Osteoblast (primary cell): ENCODE results near the gene MARK3. TPM values are rescaled to one million over a fixed set of nuclear protein-coding genes. Genes with fewer than 3 reads are reported as not detected.

ENCODE experiments used
- DNase-seq: peaks from one replicate; pipeline ENCODE4 v3.0.0; 2011; ENCODE audit warnings: low spot score, mixed read lengths; ENCODE audit not compliant: insufficient read length; ENCODE audit errors: missing footprints
- H2AFZ ChIP-seq: 2 replicates; pipeline ENCODE4 v1.6.0; 2011; ENCODE audit warnings: mild to moderate bottlenecking, low read length
- H3K27ac ChIP-seq: 2 replicates; pipeline ENCODE4 v1.5.1; 2011; ENCODE audit warnings: mild to moderate bottlenecking, low read depth, low read length, moderate library complexity
- H3K27me3 ChIP-seq: 2 replicates; pipeline ENCODE4 v1.6.0; 2012; ENCODE audit warnings: mild to moderate bottlenecking, control low read depth, inconsistent platforms, low read length, moderate library complexity; ENCODE audit not compliant: insufficient read depth
- H3K36me3 ChIP-seq: 2 replicates; pipeline ENCODE4 v1.5.1; 2011; ENCODE audit warnings: mild to moderate bottlenecking, low read length, control low read depth, moderate library complexity; ENCODE audit not compliant: insufficient read depth
- H3K4me1 ChIP-seq: 2 replicates; pipeline ENCODE4 v1.5.1; 2011; ENCODE audit warnings: mild to moderate bottlenecking, low read length, control low read depth, moderate library complexity; ENCODE audit not compliant: insufficient read depth
- H3K4me2 ChIP-seq: 2 replicates; pipeline ENCODE4 v1.6.0; 2011; ENCODE audit warnings: mild to moderate bottlenecking, low read length; ENCODE audit not compliant: insufficient read depth
- H3K4me3 ChIP-seq: fragments of 200-600 bp; sonication (generic); 3 replicates; pipeline ENCODE4 v1.5.1; 2012; ENCODE audit warnings: mild to moderate bottlenecking, low read length, inconsistent platforms; ENCODE audit not compliant: insufficient read depth
- H3K79me2 ChIP-seq: 2 replicates; pipeline ENCODE4 v1.6.0; 2012; ENCODE audit warnings: mild to moderate bottlenecking, low read length, control low read depth, inconsistent platforms; ENCODE audit not compliant: insufficient read depth
- H3K9me3 ChIP-seq: 2 replicates; pipeline ENCODE4 v1.5.1; 2011; ENCODE audit warnings: low read depth, low read length, control low read depth
- H4K20me1 ChIP-seq: 2 replicates; pipeline ENCODE4 v1.6.0; 2012; ENCODE audit warnings: mild to moderate bottlenecking, low read length, control low read depth; ENCODE audit not compliant: insufficient read depth
- CTCF ChIP-seq: IDR thresholded peaks from 2 replicates; pipeline ENCODE4 v1.5.1; 2011; ENCODE audit warnings: mild to moderate bottlenecking, low read depth, low read length, moderate library complexity; ENCODE audit errors: extremely low read depth
- total RNA-seq: library from RNA; depleted of rRNA; stranded (reverse); fragments of >200 nt; gene quantifications from 2 replicates; pipeline ENCODE4 v1.2.3, GENCODE V29; 2012

Gene MARK3
- total RNA-seq, 1 donor: 101 TPM

DNA sequence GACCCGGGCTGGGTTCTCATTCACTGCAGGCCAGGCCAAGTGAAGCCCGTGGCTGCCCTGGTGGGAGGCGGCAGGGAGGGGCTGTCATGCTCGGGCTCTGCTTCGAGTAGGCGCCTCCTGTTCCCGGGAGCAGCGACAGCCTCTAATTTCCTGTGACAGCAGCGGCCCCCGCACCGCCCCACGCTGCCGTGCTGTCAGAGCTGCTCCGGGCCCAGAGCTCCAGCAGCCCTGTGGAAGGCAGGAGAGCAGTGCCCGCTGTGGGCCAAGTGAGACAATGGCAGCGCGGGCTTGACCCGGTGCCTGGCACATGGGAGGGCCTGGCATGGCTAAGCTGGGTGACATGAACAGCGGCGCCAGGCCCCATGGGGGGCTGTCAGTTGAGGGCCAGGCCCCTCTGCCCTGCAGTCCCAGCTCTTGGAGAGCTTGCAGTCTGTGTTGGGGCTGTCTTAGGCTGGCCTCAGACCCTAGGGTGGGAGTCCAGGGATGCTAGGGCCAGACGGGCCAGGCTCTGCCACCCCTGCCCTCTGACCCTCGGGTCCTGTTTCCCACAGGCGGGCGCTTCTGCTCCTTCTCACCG is 148.9 kb downstream of the MARK3 start:
- peaks cover 8% of the 10 kb centered on the region for H3K36me3 ChIP-seq
- H3K4me1 ChIP-seq: peaks cover 16% of the 10 kb centered on the region
- peaks cover 36% of the 10 kb centered on the region for H3K79me2 ChIP-seq

DNA sequence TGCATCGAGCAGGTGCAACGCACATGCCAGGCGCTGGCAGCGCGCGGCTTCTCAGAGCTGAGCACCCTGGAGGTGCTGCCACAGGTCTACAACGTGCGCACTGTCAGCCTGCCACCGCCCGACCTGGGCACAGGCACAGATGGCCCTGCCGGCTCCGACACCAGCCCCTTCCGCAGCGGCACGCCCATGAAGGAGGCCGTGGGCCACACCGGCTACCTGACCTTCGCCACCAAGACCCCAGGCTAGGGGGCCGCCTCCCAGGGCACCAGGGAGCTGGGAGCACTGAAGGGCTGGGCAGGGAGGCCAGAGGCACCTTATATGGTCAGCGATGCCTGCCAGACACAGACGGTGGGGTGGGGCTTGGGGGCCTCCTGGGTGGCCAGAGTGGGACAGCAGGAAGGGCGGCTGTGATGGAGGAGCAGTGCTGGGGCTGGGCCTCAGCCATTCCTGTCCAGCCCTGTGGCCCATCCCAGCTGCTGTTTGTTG is 149.4 kb downstream of the MARK3 start:
- H3K4me2 ChIP-seq: no peak overlapping the region
- no peak overlapping the region for H3K27ac ChIP-seq
- peak; percentile 74 for DNase-seq

More for the DNA sequence above, 148.9 kb downstream of the MARK3 start:
- DNase-seq: peak; percentile 56
- Histone ChIP-seq H4K20me1 (peaks cover 23% of the 10 kb centered on the region), H3K9me3 (no peaks in the 10 kb centered on the region), H2AFZ (no peak overlapping the region), H3K4me3 (no peak overlapping the region), H3K4me2 (no peak overlapping the region), H3K27me3 (no peaks in the 10 kb centered on the region), H3K27ac (no peak overlapping the region)
- TF ChIP-seq CTCF: no peak

GRCh38 chr14:103535081-103535890 is 150.1 kb downstream of the MARK3 start:
- DNase-seq: peak; percentile 69
- Histone ChIP-seq H3K4me3 (no peak overlapping the region), H3K36me3 (peaks cover 6% of the 10 kb centered on the region), H2AFZ (no peak overlapping the region), H3K4me2 (no peak overlapping the region), H3K27ac (no peak overlapping the region), H4K20me1 (peaks cover 14% of the 10 kb centered on the region), H3K79me2 (peaks cover 24% of the 10 kb centered on the region), H3K4me1 (peaks cover 13% of the 10 kb centered on the region), H3K27me3 (no peaks in the 10 kb centered on the region), H3K9me3 (no peaks in the 10 kb centered on the region)
- TF ChIP-seq CTCF: no peak

More for the DNA sequence above, 149.4 kb downstream of the MARK3 start:
- H3K4me1 ChIP-seq: peaks cover 14% of the 10 kb centered on the region
- peaks cover 8% of the 10 kb centered on the region for H3K36me3 ChIP-seq
- H4K20me1 ChIP-seq: peaks cover 18% of the 10 kb centered on the region
- no peak for TF ChIP-seq CTCF
- no peak overlapping the region for H2AFZ ChIP-seq
- H3K79me2 ChIP-seq: peaks cover 31% of the 10 kb centered on the region
- H3K9me3 ChIP-seq: no peaks in the 10 kb centered on the region
- H3K4me3 ChIP-seq: no peak overlapping the region
- no peaks in the 10 kb centered on the region for H3K27me3 ChIP-seq

- TF ChIP-seq CTCF: no peak
- Histone ChIP-seq H3K4me2 (no peak overlapping the region), H3K4me3 (no peak overlapping the region), H3K27me3 (no peaks in the 10 kb centered on the region), H4K20me1 (peaks cover 9% of the 10 kb centered on the region), H3K9me3 (no peaks in the 10 kb centered on the region), H2AFZ (no peak overlapping the region), H3K4me1 (peaks cover 21% of the 10 kb centered on the region), H3K79me2 (peaks cover 16% of the 10 kb centered on the region), H3K27ac (peak overlapping the region; percentile 53), H3K36me3 (peaks cover 4% of the 10 kb centered on the region)
- DNase-seq: peak; percentile 90
Measured at GRCh38 chr14:103535891-103536565, 150.8 kb downstream of the MARK3 start.
